ENCODE measurements around the gene BEGAIN.

BEGAIN gene, protein sequence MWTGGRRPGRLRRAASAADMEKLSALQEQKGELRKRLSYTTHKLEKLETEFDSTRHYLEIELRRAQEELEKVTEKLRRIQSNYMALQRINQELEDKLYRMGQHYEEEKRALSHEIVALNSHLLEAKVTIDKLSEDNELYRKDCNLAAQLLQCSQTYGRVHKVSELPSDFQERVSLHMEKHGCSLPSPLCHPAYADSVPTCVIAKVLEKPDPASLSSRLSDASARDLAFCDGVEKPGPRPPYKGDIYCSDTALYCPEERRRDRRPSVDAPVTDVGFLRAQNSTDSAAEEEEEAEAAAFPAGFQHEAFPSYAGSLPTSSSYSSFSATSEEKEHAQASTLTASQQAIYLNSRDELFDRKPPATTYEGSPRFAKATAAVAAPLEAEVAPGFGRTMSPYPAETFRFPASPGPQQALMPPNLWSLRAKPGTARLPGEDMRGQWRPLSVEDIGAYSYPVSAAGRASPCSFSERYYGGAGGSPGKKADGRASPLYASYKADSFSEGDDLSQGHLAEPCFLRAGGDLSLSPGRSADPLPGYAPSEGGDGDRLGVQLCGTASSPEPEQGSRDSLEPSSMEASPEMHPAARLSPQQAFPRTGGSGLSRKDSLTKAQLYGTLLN

GRCh38 chr14:100587086-100587762, at the start of gene BEGAIN:
Gene BEGAIN (minus strand): TSS chr14:100587417. CDS start chr14:100587290, 127 bp downstream.
- DNase-seq = no peak

- DNase-seq = no peak
These were observed 49.3 kb upstream of the BEGAIN start for GRCh38 chr14:100636559-100636958.

GRCh38 chr14:100634026-100634425, 46.8 kb upstream of the BEGAIN start:
- no peak for DNase-seq

- DNase-seq = no peak
These were observed 46.2 kb upstream of the BEGAIN start for GRCh38 chr14:100633406-100633805.

GRCh38 chr14:100629696-100630095, 42.5 kb upstream of the BEGAIN start:
- no peak for DNase-seq

GRCh38 chr14:100629098-100629497, 41.9 kb upstream of the BEGAIN start:
- no peak for DNase-seq

GRCh38 chr14:100628225-100628624, 41.0 kb upstream of the BEGAIN start:
- no peak for DNase-seq

DNA sequence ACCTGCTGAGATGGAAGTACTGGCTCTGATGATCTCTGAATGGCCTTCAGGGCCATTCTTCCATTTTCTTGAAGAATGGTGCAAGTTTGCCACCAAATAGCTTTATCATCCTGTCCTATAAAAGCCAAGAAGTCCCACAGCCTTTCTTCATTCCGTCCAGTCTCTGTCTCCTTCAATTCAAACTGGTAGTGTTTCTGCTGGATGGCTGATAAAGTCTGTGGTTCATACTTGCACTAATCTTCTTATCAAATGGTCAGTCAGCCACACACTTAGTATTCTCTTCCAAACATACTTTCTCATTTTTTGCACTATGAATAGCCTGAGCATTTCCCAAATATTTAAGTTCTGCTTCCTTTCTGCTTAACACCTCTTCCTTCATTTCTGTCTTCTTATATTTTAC, 39.4 kb upstream of the BEGAIN start:
- DNase-seq = no peak

DNA sequence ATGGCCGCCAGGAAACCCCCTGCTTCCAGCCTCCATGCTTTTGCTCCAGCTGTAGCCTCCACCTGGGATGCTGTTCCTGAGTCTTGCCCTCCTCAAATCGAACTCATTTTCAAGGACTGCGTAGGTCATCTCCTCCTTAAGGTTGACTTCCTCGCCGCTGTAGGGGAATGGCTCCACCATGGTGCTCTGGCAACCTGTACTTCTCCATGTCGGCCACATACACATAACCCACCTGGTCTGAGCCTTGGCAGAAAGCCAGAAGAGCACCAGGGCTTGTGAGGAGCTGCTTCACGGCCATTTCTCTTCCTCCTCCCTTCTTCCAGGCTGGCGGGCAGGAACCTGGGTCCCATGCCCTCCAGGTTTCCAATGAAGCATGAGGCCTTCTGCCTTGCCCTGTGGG, 36.7 kb upstream of the BEGAIN start:
- DNase-seq = no peak

- no peak for DNase-seq
These were observed 36.3 kb upstream of the BEGAIN start for GRCh38 chr14:100623557-100623956.

DNA sequence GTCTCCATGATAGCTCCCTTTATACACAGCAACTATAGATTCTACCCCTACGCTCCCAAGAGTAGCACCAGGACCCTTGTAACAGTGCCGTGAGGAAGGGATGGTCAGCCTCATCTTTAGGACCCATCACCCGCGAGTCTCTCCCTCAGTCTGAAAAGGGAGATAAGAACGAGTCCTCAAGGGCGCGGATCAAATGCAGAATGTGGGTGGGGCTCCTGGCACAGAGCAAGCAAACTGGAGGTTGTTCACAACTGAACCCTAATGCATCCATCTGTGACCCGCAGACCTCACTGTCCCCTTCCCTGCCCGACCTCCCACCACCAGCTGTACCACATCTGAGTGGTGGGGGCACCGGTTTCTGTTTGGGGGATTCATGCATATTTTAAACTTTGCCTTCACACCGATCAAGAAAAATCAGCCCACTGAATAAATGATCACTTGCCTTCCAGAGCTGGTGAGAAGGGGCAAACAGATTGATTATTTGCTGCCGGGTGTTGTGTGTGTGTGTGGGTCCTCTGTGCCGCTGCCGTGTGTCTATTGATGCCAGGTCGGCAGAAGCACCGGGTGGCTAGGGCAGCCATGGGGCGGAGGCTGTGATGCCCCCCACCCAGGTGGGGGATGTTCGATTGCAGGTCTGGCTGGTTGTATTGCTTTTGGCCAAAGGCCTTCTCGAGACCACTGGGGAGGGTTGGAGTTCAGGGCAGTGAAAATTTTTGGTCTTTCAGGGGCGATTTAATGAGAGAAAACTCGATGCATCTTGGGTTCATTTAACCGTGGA, 35.7 kb upstream of the BEGAIN start:
- DNase-seq = no peak

DNA sequence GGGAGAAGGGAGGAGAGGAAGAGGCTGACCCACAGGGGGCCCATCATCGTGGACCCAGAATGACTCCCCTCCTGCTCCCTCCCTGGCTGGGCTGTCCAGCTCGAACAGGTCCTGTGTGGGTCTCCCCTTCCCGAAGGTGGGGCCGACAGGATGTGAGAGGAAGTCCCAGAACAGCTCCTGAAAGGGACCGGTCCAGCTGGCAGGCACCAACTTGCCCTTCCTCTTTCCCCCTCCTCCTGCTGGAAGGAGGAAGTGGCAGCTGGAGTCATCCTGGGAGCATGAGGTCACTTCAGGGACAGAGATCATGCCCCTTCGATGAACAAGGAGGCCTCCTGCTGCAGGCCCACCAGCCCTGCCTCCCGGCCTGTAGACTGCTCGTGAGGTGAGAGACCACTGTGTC, 35.0 kb upstream of the BEGAIN start:
- no peak for DNase-seq

DNA sequence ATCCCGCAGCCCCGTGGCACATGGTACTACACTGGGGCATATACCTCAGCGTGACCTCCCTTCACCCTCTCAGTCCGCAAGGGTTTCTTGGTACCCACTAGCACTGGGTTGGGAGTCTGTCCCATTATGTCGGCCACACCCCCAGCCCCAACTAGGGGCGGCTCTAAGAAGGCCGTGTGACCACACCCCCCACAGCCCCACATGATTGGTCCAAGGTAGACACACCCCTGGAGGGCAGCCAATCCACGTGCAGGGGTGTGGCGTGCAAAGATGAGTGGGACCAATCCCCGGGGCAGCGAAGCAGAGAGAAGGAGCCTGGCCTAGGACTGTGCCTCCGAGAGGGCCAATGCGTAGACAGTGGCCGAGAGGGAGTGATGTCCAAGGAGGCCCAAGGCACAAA, 34.6 kb upstream of the BEGAIN start:
- no peak for DNase-seq

DNA sequence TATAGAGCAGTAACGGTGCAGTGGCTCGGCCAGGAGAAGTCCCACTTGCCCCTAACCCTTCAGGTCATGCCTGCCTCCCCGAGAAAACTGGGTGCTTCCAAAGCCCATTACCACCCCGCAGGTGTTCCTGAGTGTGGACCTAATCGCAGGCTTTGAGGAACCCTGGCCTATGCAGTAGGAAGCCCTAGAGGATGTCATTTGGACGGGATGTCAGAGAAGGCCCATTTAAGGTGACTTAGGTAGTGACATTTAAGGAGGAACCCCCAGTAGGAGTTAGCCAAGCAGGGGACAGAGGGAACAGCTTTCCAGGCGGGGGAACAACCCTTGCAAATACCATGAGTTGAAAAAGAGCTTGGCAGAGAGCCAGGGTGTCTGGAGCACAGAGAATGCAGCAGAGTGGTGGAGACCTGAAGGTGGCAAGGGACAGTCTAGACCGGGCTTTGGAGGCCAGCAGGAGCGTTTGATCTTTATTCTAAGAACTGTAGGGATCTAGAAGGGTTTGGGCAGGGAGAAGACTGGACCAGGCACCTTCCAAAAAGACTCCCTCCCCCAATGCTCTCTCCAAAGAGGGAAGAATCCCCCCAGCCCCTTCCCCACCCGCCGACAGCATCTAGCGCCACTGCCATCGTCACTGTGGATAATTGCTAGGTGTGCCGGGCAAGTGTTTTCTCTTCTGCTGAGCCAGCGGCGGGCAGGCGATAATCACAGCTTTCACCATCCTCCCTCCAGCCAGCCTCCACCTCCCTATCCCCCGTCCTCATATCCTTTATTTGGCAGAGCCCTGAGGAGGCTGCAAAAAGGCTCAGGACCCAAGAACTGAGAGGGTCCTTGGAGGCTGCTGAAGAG, 33.3 kb upstream of the BEGAIN start:
- DNase-seq = no peak

DNA sequence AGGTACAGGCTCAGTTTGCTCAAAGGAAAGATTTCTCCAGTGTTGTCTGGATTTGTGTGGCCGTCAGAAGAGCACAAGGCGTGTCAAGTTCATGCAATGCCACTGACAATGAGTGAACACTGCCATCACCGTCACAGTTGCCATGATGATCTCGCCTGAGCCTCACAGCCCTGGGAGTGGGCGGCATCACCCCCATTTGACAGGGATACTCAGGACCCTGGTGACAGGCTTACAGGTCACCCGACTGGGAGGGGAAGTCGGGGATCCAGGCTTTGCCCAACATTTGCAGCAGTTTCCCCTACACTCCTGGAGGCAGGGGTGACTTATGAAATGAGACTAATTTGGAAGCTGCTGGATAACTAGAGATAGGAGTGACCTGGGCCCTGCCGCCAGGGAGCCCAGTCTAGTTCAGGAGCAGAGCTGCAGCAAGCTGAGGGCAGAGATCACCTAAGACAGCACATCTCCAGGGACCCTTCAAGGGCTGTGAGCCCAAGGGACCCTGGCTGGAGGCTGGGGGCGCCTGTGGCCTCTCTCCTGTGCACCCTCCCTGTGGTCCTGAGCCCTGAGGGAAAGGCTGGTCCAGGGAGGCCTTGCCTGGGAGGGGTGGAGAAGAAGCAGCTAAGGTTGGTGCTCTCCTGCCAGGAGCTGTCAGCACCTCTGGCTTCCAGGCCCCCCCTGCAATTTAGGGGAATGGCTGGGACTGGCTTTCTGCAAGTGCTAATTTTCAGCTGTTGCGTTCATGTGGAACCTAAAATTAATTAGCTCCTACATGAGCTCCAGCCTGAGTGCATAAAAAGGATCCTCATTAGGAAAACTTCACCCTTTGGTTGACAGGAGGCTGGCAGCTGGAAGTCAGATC, 32.4 kb upstream of the BEGAIN start:
- no peak for DNase-seq

DNA sequence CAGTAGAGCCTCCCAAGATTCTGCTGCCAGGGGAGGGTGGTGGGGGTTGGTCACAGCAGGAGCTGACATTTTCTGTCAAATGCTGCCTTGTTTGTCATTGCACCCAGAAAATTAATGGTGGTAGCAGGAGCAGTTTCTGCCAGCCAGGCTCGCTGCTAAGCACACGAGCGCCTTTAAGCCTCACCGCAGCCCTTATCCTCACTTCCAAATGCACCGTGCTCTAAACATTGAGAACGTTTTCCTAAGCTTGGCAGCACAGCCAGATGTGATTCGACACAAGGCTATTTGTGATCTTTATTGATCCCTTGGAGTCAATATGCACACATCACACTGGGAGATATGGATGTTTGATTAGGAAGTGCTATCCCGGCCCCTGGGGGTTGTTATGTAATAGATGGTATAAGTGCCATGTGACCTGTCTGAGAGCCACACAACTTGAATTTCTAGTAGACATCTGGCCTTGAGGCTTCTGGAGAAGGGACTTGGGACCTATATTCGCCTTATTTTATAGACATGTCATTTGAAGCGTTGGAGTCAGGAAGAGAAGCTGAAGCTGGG, 31.6 kb upstream of the BEGAIN start:
- DNase-seq = no peak

DNA sequence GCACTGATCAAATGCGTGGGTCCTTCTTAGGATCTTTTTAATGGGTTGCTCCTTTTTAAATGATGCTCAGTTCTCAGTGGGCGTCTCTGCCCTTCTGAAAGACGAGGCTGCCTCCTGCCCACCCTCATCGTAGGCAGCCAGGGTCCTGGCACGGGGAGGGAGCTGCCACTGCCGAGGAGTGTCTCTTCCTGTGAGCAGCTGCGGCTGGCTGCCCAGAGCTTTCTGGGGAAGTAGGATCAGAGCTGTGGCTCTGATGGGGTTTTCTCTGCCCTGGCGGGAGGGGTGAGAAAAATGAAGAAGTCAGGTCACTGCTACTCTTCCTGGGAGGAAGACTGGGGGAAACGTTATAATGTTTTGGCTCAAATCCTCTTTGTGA, 31.1 kb upstream of the BEGAIN start:
- DNase-seq = no peak

GRCh38 chr14:100617410-100618317, 30.4 kb upstream of the BEGAIN start:
- DNase-seq = no peak

- no peak for DNase-seq
These were observed 29.7 kb upstream of the BEGAIN start for GRCh38 chr14:100616854-100617409.

All from NCI-H1048 (cell line).